PC-9 (cell line): ENCODE measurements around the gene UTP18. TPM values are rescaled to one million over a fixed set of nuclear protein-coding genes. Genes with fewer than 3 reads are reported as not detected.

Experiments
- BruUV-seq: library from RNA; stranded (reverse); fragments of 400-500 nt; replicated peaks from 2 replicates; lab custom pipeline; 2021; lab: Mats Ljungman, UMichigan
- CTCF ChIA-PET: fragments of 300-600 bp; sonication (Branson Sonifier 250); formaldehyde crosslinking; loops from one replicate; lab custom pipeline; 2022; ENCODE audit warnings: antibody characterized with exemption; lab: Charles Lee
- POLR2A ChIA-PET: fragments of 300-600 bp; sonication (Branson Sonifier 250); formaldehyde crosslinking; loops from one replicate; lab custom pipeline; 2022; ENCODE audit warnings: antibody characterized with exemption; ENCODE audit not compliant: unreplicated experiment; lab: Charles Lee
- DNase-seq, 2 experiments: peaks; one replicate each; pipeline versions ENCODE4 v3.0.0 to v3.0.0-alpha.2; 2015 to 2022; ENCODE audit warnings: mixed read lengths in 1 of 2
- H2AFZ ChIP-seq: fragments of 200-600 bp; sonication (generic); 2 replicates; pipeline ENCODE4 v1.8.1; 2017; ENCODE audit warnings: antibody characterized with exemption
- H3F3A ChIP-seq: fragments of 200-600 bp; sonication (generic); 2 replicates; pipeline ENCODE4 v1.8.1; 2017; ENCODE audit warnings: antibody characterized with exemption, mild to moderate bottlenecking, low read depth; ENCODE audit not compliant: insufficient read depth
- H3K27ac ChIP-seq: fragments of 200-600 bp; sonication (generic); 2 replicates; pipeline ENCODE4 v1.6.1; 2016; ENCODE audit warnings: mixed run types
- H3K27me3 ChIP-seq: fragments of 200-600 bp; sonication (generic); 2 replicates; pipeline ENCODE4 v1.6.1; 2016; ENCODE audit warnings: low read depth, mixed run types; ENCODE audit not compliant: insufficient read depth
- H3K36me3 ChIP-seq: fragments of 200-600 bp; sonication (generic); 2 replicates; pipeline ENCODE4 v1.6.1; 2016; ENCODE audit warnings: low read depth, mixed run types
- H3K4me1 ChIP-seq: fragments of 200-600 bp; sonication (generic); replicated peaks from 2 replicates; pipeline ENCODE4 v1.6.1; 2016; ENCODE audit warnings: mixed run types; ENCODE audit not compliant: insufficient read depth
- H3K4me2 ChIP-seq: fragments of 200-600 bp; sonication (generic); 2 replicates; pipeline ENCODE4 v1.6.1; 2017; ENCODE audit warnings: mixed run types
- H3K4me3 ChIP-seq: fragments of 200-600 bp; sonication (generic); 2 replicates; pipeline ENCODE4 v1.6.1; 2016; ENCODE audit warnings: mixed run types
- H3K79me2 ChIP-seq: fragments of 200-600 bp; sonication (generic); 2 replicates; pipeline ENCODE4 v1.6.1; 2017; ENCODE audit warnings: low read depth, mixed run types
- H3K9me2 ChIP-seq: fragments of 200-600 bp; sonication (generic); 2 replicates; pipeline ENCODE4 v1.8.1; 2017; ENCODE audit warnings: mild to moderate bottlenecking; ENCODE audit not compliant: insufficient read depth
- H3K9me3 ChIP-seq: fragments of 200-600 bp; sonication (generic); 2 replicates; pipeline ENCODE4 v1.8.1; 2016; ENCODE audit warnings: low read depth; ENCODE audit not compliant: insufficient read depth
- H4K20me1 ChIP-seq: fragments of 200-600 bp; sonication (generic); 2 replicates; pipeline ENCODE4 v1.8.1; 2017; ENCODE audit not compliant: insufficient read depth
- CTCF ChIP-seq: fragments of 200-600 bp; sonication (generic); conservative IDR thresholded peaks from 2 replicates; pipeline ENCODE4 v1.6.1; 2017; ENCODE audit warnings: mixed run types, antibody characterized with exemption, mild to moderate bottlenecking, moderate library complexity
- EZH2 ChIP-seq: fragments of 200-600 bp; sonication (generic); IDR thresholded peaks from 2 replicates; pipeline ENCODE4 v1.8.0; 2017; ENCODE audit warnings: antibody characterized with exemption, low read depth
- intact Hi-C: fragments of 100-400 bp; cut with micrococcal nuclease; formaldehyde crosslinking; loops from one replicate; pipeline ENCODE4 v1.10.0; 2022; ENCODE audit not compliant: unreplicated experiment
- total RNA-seq: library from RNA; stranded (reverse); gene quantifications from 2 replicates; pipeline ENCODE4 v1.2.3, GENCODE V29; 2021

UTP18 gene
- total RNA-seq, 1 experiment from 2014 or later: 31.8 TPM

GRCh38 chr17:51342257-51342656, 81.9 kb downstream of the UTP18 start:
- H3K27me3 ChIP-seq: peaks cover 88% of the 10 kb centered on the region
- H3K9me3 ChIP-seq: no peaks in the 10 kb centered on the region
- no peaks in the 10 kb centered on the region for H3K9me2 ChIP-seq
- ChIA-PET CTCF (no interaction called here), POLR2A (no interaction called here)
- no peak overlapping the region for H2AFZ ChIP-seq
- intact Hi-C loops: no loop called here
- no peaks in the 10 kb centered on the region for H4K20me1 ChIP-seq
- DNase-seq: no peak
- H3K4me3 ChIP-seq: no peak overlapping the region
- no peak overlapping the region for H3K27ac ChIP-seq
- H3K4me2 ChIP-seq: no peak overlapping the region
- TF ChIP-seq CTCF (no peak), EZH2 (no peak)
- no TSS peak for BruUV-seq
- no peaks in the 10 kb centered on the region for H3K36me3 ChIP-seq
- H3K79me2 ChIP-seq: no peaks in the 10 kb centered on the region
- H3K4me1 ChIP-seq: no peaks in the 10 kb centered on the region
- no peaks in the 10 kb centered on the region for H3F3A ChIP-seq

- Histone ChIP-seq H3K79me2 (no peaks in the 10 kb centered on the region), H3K36me3 (no peaks in the 10 kb centered on the region), H3F3A (no peaks in the 10 kb centered on the region), H3K4me1 (no peaks in the 10 kb centered on the region), H3K9me2 (no peaks in the 10 kb centered on the region), H3K9me3 (no peaks in the 10 kb centered on the region), H3K27me3 (peaks cover 91% of the 10 kb centered on the region), H3K27ac (no peak overlapping the region), H4K20me1 (no peaks in the 10 kb centered on the region), H3K4me2 (no peak overlapping the region), H2AFZ (no peak overlapping the region), H3K4me3 (no peak overlapping the region)
- TF ChIP-seq EZH2 (no peak), CTCF (no peak)
- no peak for DNase-seq
- intact Hi-C loops: no loop called here
- BruUV-seq: no TSS peak
- CTCF ChIA-PET: no interaction called here
- POLR2A ChIA-PET: no interaction called here
Observed at GRCh38 chr17:51344532-51344931, 84.2 kb downstream of the UTP18 start.

- Histone ChIP-seq H4K20me1 (no peaks in the 10 kb centered on the region), H3K36me3 (no peaks in the 10 kb centered on the region), H3K4me2 (no peak overlapping the region), H3K4me3 (no peak overlapping the region), H3K27me3 (peaks cover 92% of the 10 kb centered on the region), H3K27ac (no peak overlapping the region), H3K9me3 (no peaks in the 10 kb centered on the region), H3K9me2 (no peaks in the 10 kb centered on the region), H2AFZ (no peak overlapping the region), H3F3A (no peaks in the 10 kb centered on the region), H3K4me1 (no peaks in the 10 kb centered on the region), H3K79me2 (no peaks in the 10 kb centered on the region)
- TF ChIP-seq EZH2 (no peak), CTCF (no peak)
- ChIA-PET POLR2A (no interaction called here), CTCF (no interaction called here)
- BruUV-seq: no TSS peak
- DNase-seq: no peak
- intact Hi-C loops: no loop called here
Observed at GRCh38 chr17:51346218-51346982, 86.1 kb downstream of the UTP18 start.

Other genes with a start within 250 kb of the UTP18 start
- gene SPAG9, start 139.7 kb upstream of the UTP18 start, total RNA-seq: 40.8 and 51.8 TPM in 2 replicates
- 115 and 172 TPM in 2 replicates for gene NME1, start 107.0 kb upstream of the UTP18 start, total RNA-seq
- 600 and 826 TPM in 2 replicates for gene NME2, start 94.1 kb upstream of the UTP18 start, total RNA-seq
- 20.4 and 20.8 TPM in 2 replicates for gene MBTD1, start 497 bp upstream of the UTP18 start, total RNA-seq